GM13976 (cell line): ENCODE results near the gene KLHL9.

ENCODE experiments used
- DNase-seq: peaks from one replicate; pipeline ENCODE4 v3.0.0; 2012; ENCODE audit warnings: low spot score
- CTCF ChIP-seq: IDR thresholded peaks from 2 replicates; pipeline ENCODE4 v1.5.1; 2012; ENCODE audit warnings: borderline replicate concordance, mild to moderate bottlenecking; ENCODE audit not compliant: insufficient read depth; ENCODE audit errors: extremely low read depth, missing control alignments, control extremely low read depth
- in situ Hi-C: fragments of 300-500 bp; cut with MboI; formaldehyde crosslinking; loops from one replicate; pipeline ENCODE4 v1.12.0; 2022; ENCODE audit warnings: low sequenced_read_pairs, mixed read lengths, inconsistent platforms; ENCODE audit not compliant: unreplicated experiment

The KLHL9 gene

GRCh38 chr9:21331676-21332402, 3.4 kb downstream of the KLHL9 start:
- in situ Hi-C loops: no loop called here
- TF ChIP-seq CTCF: no peak
- no peak for DNase-seq

GRCh38 chr9:21326526-21327139, 8.6 kb downstream of the KLHL9 start:
- peak; percentile 50 for DNase-seq
- in situ Hi-C loops: loop anchor here (10.0 kb wide), 2 partner anchors 68 to 128 kb away; no protein-coding TSS in a partner anchor
- TF ChIP-seq CTCF: peak; percentile 24

GRCh38 chr9:21324047-21324446, 11.2 kb downstream of the KLHL9 start:
- no peak for TF ChIP-seq CTCF
- in situ Hi-C loops: loop anchor here (10.0 to 25.0 kb wide), 3 partner anchors 71 to 463 kb away; no protein-coding TSS in a partner anchor
- no peak for DNase-seq

- in situ Hi-C loops: loop anchor here (10.0 to 25.0 kb wide), 3 partner anchors 72 to 464 kb away; no protein-coding TSS in a partner anchor
- no peak for DNase-seq
- TF ChIP-seq CTCF: no peak
Measured at GRCh38 chr9:21322911-21323461, 12.2 kb downstream of the KLHL9 start.

- TF ChIP-seq CTCF: no peak
- DNase-seq: no peak
- in situ Hi-C loops: loop anchor here (10.0 to 25.0 kb wide), 3 partner anchors 74 to 467 kb away; no protein-coding TSS in a partner anchor
Measured at GRCh38 chr9:21320465-21320864, 14.7 kb downstream of the KLHL9 start.

GRCh38 chr9:21317956-21318923, 17.0 kb downstream of the KLHL9 start:
- in situ Hi-C loops: loop anchor here (25.0 kb wide), 1 partner anchor 469 kb away; no protein-coding TSS in a partner anchor
- peak; percentile 21 for DNase-seq
- TF ChIP-seq CTCF: peak; percentile 71
